Measurements from ENCODE around the gene DGCR6L. TPM values are rescaled to one million over a fixed set of nuclear protein-coding genes. Genes with fewer than 3 reads are reported as not detected.

The DGCR6L gene
- total and polyA plus RNA-seq, 2 of the 4 experiments (the other 2 are of a cell fraction) = 65.4 to 80.4 TPM

- TF ChIP-seq MAZ (IDR thresholded peaks at IDR 0.05; ENCODE audit: borderline replicate concordance, low read depth, low read length) (no peak), RCOR1 (IDR thresholded peaks at IDR 0.05; ENCODE audit: insufficient replicate concordance, low read length) (no peak), POLR2A (IDR thresholded peaks at IDR 0.05; ENCODE audit: low read depth, low read length) (no peak), RAD21 (IDR thresholded peaks at IDR 0.05; ENCODE audit: low read length) (no peak), CTCF (conservative IDR thresholded peaks at IDR 0.05; ENCODE audit: low read depth, low read length) (no peak), MXI1 (IDR thresholded peaks at IDR 0.05; ENCODE audit: borderline replicate concordance, low read depth, low read length) (no peak), BHLHE40 (IDR thresholded peaks at IDR 0.05; ENCODE audit: low read depth, low read length) (no peak), RFX5 (IDR thresholded peaks at IDR 0.05; ENCODE audit: low read depth, low read length) (no peak), FOS (IDR thresholded peaks at IDR 0.05; ENCODE audit: low read depth, low read length) (no peak), CHD1 (IDR thresholded peaks at IDR 0.05; ENCODE audit: low read depth, low read length) (no peak), USF2 (IDR thresholded peaks at IDR 0.05; ENCODE audit: low read depth, low read length) (no peak), ELK1 (IDR thresholded peaks at IDR 0.05; ENCODE audit: borderline replicate concordance, low read depth, low read length) (no peak), SMC3 (IDR thresholded peaks at IDR 0.05; ENCODE audit: low read depth, low read length) (no peak), MAFK (IDR thresholded peaks at IDR 0.05; ENCODE audit: low read depth, low read length) (no peak)
- in situ Hi-C loops (cut with MboI; ENCODE audit: low sequenced_read_pairs) = no loop called here
- no peak overlapping the region for H3K18ac ChIP-seq (ENCODE audit: low read depth, low read length)
- no peak overlapping the region for H3K23ac ChIP-seq (ENCODE audit: low read depth, low read length)
- peak overlapping the region; percentile 60 for H2BK5ac ChIP-seq (ENCODE audit: low read depth, low read length, poor library complexity, severe bottlenecking)
- 3% methylated on average over 16 of the region's 32 CpGs; no CpG with 5 or more reads in 1 of the 2 experiments for WGBS, 2 experiments (ENCODE audit: extremely low coverage in 2 of 2, insufficient read length in 1 of 2)
- CTCF ChIA-PET = no interaction called here
- no peak for DNase-seq
- H4K8ac ChIP-seq (ENCODE audit: low read depth in 2 of 2, low read length in 2 of 2) = peak overlapping the region; percentile 23 to 72; a peak in 2 of 4 replicates
- H2AK9ac ChIP-seq (replicated peaks; ENCODE audit: low read depth, low read length, poor library complexity) = no peak overlapping the region
- H3K27ac ChIP-seq (ENCODE audit: insufficient read depth, low read length) = peak overlapping the region; percentile 80
- peaks cover 26% of the 10 kb centered on the region for H4K20me1 ChIP-seq (ENCODE audit: insufficient read depth, low read length)
- H3K27me3 ChIP-seq (ENCODE audit: control insufficient read depth, insufficient read depth, low read length) = no peaks in the 10 kb centered on the region
- no peak overlapping the region for H4K5ac ChIP-seq (ENCODE audit: low read depth, low read length)
- peak overlapping the region; percentile 88 for H3K4me2 ChIP-seq (ENCODE audit: low read depth, low read length)
- no TSS peak for BruUV-seq (replicated peaks)
- POLR2A ChIA-PET (ENCODE audit: unreplicated experiment) = interaction anchor here (0.5 to 1.0 kb wide), 6 partner anchors 8 to 583 kb away, joined by 3 to 6 read pairs (median 3); no protein-coding TSS in a partner anchor
- no peak overlapping the region for H2BK120ac ChIP-seq (ENCODE audit: low read depth, low read length)
- peak overlapping the region; percentile 98 for H3K4me3 ChIP-seq (ENCODE audit: insufficient read depth, low read depth, low read length)
- peak overlapping the region; percentile 92 for H2AFZ ChIP-seq (replicated peaks; ENCODE audit: low read length, poor library complexity)
- H2AK5ac ChIP-seq (ENCODE audit: low read depth, low read length) = no peak overlapping the region
- no peak overlapping the region for H2BK15ac ChIP-seq (ENCODE audit: low read depth, low read length)
- H4K91ac ChIP-seq (ENCODE audit: insufficient read depth, low read depth, low read length) = no peak overlapping the region
- H3K9me3 ChIP-seq (ENCODE audit: control insufficient read depth, insufficient read depth, low read length) = no peaks in the 10 kb centered on the region
- peaks cover 22% of the 10 kb centered on the region for H3K9me1 ChIP-seq (ENCODE audit: insufficient read depth, low read length)
- H3K14ac ChIP-seq (replicated peaks; ENCODE audit: low read depth, low read length) = no peak overlapping the region
- intact Hi-C loops (cut with micrococcal nuclease) = no loop called here
- dilution Hi-C loops (cut with HindIII; ENCODE audit: low sequenced_read_pairs, unreplicated experiment) = no loop called here
- peaks cover 24 to 65% of the 10 kb centered on the region in 2 experiments for H3K79me1 ChIP-seq (ENCODE audit: low read depth in 1 of 2, low read length in 2 of 2)
- no peak overlapping the region; the same call in 1 of the 2 replicates for H3K56ac ChIP-seq (ENCODE audit: extremely low read depth, insufficient read depth, low read length)
- H3K4ac ChIP-seq (ENCODE audit: low read depth, low read length) = peak overlapping the region; percentile 29; the same call in 1 of the 2 replicates
- peaks cover 2% of the 10 kb centered on the region; the same call in 1 of the 2 replicates for H3K36me3 ChIP-seq (ENCODE audit: control insufficient read depth, insufficient read depth, low read length)
- H2BK20ac ChIP-seq (ENCODE audit: low read depth, low read length) = no peak overlapping the region
- peak overlapping the region; percentile 86 for H3K9ac ChIP-seq (ENCODE audit: low read depth, low read length)
- ATAC-seq (ENCODE audit: low read depth) = peak; percentile 12
- peaks cover 24% of the 10 kb centered on the region for H3K4me1 ChIP-seq (ENCODE audit: control insufficient read depth, insufficient read depth, low read length)
These were observed 667 bp downstream of the DGCR6L start for GRCh38 chr22:20319041-20319744.
